Activated naive CD4-positive, alpha-beta T cell treated with anti-CD3 and anti-CD28 coated beads, Interleukin-2, amount 50 U/mL, for 24 hours (primary cell): ENCODE results near the gene HNRNPH1.

ENCODE experiments used
- H3K27ac Mint-ChIP-seq: one replicate; pipeline ENCODE4 v1.8.0; 2021; ENCODE audit warnings: mild to moderate bottlenecking, mixed read lengths
- H3K27me3 Mint-ChIP-seq: one replicate; pipeline ENCODE4 v1.8.0; 2021; ENCODE audit warnings: mixed read lengths
- H3K36me3 Mint-ChIP-seq: one replicate; pipeline ENCODE4 v1.8.0; 2021; ENCODE audit warnings: mixed read lengths
- H3K4me1 Mint-ChIP-seq: one replicate; pipeline ENCODE4 v1.8.0; 2021; ENCODE audit warnings: mixed read lengths
- H3K4me3 Mint-ChIP-seq: one replicate; pipeline ENCODE4 v1.8.0; 2021; ENCODE audit warnings: mild to moderate bottlenecking, mixed read lengths
- H3K9me3 Mint-ChIP-seq: one replicate; pipeline ENCODE4 v1.8.0; 2021; ENCODE audit warnings: mixed read lengths

Gene HNRNPH1

GRCh38 chr5:179599566-179599965 is 23.9 kb downstream of the HNRNPH1 start:
- Mint-ChIP-seq H3K4me3 (no peak overlapping the region), H3K9me3 (no peaks in the 10 kb centered on the region), H3K4me1 (no peaks in the 10 kb centered on the region), H3K27me3 (no peaks in the 10 kb centered on the region), H3K27ac (no peak overlapping the region), H3K36me3 (peaks cover 7% of the 10 kb centered on the region)

DNA sequence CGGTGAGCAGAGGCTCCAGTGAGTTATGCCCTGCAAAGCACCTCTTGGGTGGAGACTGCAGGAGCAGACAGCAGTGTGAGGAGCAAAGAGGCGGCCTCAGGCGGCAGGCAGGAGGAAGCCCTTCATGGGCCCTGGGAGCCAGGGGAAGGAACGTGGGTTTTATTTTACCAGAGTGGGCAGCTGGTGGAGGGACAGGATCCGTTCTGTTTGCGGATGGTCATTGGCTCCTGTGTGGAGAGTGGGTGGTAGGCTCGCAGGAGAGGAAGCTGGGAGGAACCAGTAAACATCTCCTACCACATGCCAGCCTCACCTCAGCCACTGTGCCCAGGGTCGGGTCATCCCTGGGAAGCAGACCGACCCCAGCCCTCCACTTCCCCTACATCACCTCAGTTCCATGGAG is 24.4 kb downstream of the HNRNPH1 start:
- no peaks in the 10 kb centered on the region for H3K9me3 Mint-ChIP-seq
- no peaks in the 10 kb centered on the region for H3K27me3 Mint-ChIP-seq
- H3K4me3 Mint-ChIP-seq, result no peak overlapping the region
- no peaks in the 10 kb centered on the region for H3K4me1 Mint-ChIP-seq
- peaks cover 7% of the 10 kb centered on the region for H3K36me3 Mint-ChIP-seq
- peak overlapping the region; percentile 51 for H3K27ac Mint-ChIP-seq

GRCh38 chr5:179596421-179596820 is 27.1 kb downstream of the HNRNPH1 start:
- Mint-ChIP-seq H3K4me3 (no peak overlapping the region), H3K27ac (no peak overlapping the region), H3K27me3 (no peaks in the 10 kb centered on the region), H3K9me3 (no peaks in the 10 kb centered on the region), H3K36me3 (peaks cover 17% of the 10 kb centered on the region), H3K4me1 (no peaks in the 10 kb centered on the region)

GRCh38 chr5:179595916-179596315 is 27.6 kb downstream of the HNRNPH1 start:
- H3K9me3 Mint-ChIP-seq, result no peaks in the 10 kb centered on the region
- H3K4me1 Mint-ChIP-seq, result no peaks in the 10 kb centered on the region
- no peak overlapping the region for H3K27ac Mint-ChIP-seq
- peaks cover 17% of the 10 kb centered on the region for H3K36me3 Mint-ChIP-seq
- H3K4me3 Mint-ChIP-seq, result no peak overlapping the region
- no peaks in the 10 kb centered on the region for H3K27me3 Mint-ChIP-seq

DNA sequence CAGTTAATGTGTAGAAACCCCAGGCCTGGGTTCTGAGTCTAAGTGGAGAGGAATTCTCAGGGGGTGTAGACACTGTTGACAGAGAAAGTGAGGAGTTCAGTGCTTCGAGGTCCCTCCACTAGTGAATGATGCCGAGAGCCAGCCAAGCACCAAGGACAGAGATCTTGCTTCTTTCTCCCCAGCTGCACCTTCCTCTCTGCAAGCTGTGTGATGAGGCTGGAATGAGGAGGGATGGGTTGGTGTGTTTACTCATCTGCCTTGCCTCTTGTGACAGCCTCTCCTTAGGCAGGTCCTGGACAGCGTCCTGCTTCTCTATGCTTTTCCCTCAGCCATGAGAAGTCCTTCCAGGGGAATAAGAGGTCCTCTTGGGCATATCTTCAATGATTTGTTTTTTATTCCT is 35.3 kb downstream of the HNRNPH1 start:
- H3K9me3 Mint-ChIP-seq, result no peaks in the 10 kb centered on the region
- H3K4me3 Mint-ChIP-seq, result no peak overlapping the region
- no peak overlapping the region for H3K27ac Mint-ChIP-seq
- peaks cover 17% of the 10 kb centered on the region for H3K36me3 Mint-ChIP-seq
- H3K4me1 Mint-ChIP-seq, result no peaks in the 10 kb centered on the region
- no peaks in the 10 kb centered on the region for H3K27me3 Mint-ChIP-seq

DNA sequence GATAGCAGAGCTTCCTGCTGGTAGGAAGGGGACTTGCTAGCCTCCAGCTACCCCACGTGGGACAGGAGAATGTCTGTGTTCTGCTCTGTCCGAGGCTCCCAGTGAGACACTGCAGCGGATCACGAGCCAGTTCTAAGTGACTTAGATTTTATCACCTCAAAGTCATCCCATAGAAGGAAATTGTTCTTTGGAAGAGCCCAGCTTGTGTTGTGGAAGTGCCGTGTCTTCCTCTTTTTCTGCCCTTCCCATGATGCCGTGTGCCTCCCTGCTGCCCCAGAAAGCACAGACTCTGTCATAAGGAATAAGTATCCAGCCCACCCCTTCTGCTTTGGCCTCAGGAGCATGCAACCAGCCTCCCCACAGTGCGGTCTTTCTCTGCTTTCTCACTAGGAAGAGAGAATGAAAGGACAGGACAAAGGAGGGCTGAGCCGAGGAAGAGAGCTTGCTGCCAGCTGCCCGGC is 37.5 kb downstream of the HNRNPH1 start:
- Mint-ChIP-seq H3K4me1 (no peaks in the 10 kb centered on the region), H3K27ac (no peak overlapping the region), H3K9me3 (no peaks in the 10 kb centered on the region), H3K36me3 (peaks cover 10% of the 10 kb centered on the region), H3K4me3 (no peak overlapping the region), H3K27me3 (no peaks in the 10 kb centered on the region)

DNA sequence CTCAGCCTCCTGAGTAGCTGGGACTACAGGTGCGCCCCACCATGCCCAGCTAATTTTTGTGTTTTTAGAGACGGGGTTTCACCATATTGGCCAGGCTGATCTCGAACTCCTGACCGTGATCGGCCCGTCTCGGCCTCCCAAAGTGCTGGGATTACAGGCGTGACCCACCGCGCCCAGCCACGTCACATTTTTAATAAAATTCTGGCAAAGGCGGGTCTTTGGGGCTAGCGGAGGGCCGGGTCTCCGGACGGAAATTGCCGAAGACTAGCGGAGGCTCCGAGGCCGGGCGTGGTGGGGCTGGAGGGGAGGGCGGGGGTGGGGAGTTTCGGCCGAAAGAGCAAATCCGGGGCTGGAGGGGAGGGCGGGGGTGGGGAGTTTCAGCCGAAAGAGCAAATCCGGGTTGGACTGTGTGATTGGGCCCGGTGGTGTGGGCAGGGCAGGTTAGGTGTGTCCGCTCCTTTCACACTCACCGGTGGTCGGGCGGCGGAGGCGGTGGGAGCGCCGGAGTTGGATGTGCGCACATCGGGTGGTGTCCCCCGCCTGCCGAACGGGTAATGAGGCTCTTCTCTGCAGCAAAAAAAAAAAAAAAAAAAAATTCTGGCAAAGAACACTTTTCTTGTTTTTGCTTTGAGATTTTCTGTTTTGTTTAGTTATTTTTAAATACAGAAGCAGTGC is 46.0 kb downstream of the HNRNPH1 start:
- Mint-ChIP-seq H3K4me3 (no peak overlapping the region), H3K4me1 (no peaks in the 10 kb centered on the region), H3K9me3 (no peaks in the 10 kb centered on the region), H3K27me3 (no peaks in the 10 kb centered on the region), H3K27ac (no peak overlapping the region), H3K36me3 (peaks cover 8% of the 10 kb centered on the region)

- Mint-ChIP-seq H3K36me3 (peaks cover 19% of the 10 kb centered on the region), H3K27ac (no peak overlapping the region), H3K9me3 (no peaks in the 10 kb centered on the region), H3K4me3 (no peak overlapping the region), H3K27me3 (no peaks in the 10 kb centered on the region), H3K4me1 (no peaks in the 10 kb centered on the region)
Measured at GRCh38 chr5:179572386-179572785, 51.1 kb downstream of the HNRNPH1 start.

DNA sequence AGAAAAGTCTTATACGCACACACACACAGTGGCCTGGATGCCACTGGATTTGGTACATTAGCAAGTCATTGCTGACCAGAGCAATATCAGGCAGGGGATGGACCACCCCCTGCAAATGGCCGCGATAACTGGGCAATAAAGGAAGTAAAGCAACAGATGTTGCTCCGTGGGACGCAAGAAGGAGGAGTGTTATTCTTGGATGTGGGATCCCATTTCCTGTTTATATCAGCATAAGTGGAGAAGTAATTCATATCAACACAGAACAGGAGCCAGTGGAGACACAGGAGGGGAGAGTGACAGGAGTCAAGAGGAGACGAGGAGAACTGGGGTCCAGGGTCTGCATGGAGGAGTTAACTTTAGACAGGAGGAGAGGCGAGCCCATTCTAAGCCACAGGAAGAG is 54.8 kb downstream of the HNRNPH1 start:
- Mint-ChIP-seq H3K27me3 (no peaks in the 10 kb centered on the region), H3K4me1 (no peaks in the 10 kb centered on the region), H3K36me3 (peaks cover 18% of the 10 kb centered on the region), H3K4me3 (no peak overlapping the region), H3K27ac (peak overlapping the region; percentile 81), H3K9me3 (no peaks in the 10 kb centered on the region)

GRCh38 chr5:179564526-179564925 is 58.9 kb downstream of the HNRNPH1 start:
- Mint-ChIP-seq H3K4me3 (no peak overlapping the region), H3K4me1 (no peaks in the 10 kb centered on the region), H3K27me3 (no peaks in the 10 kb centered on the region), H3K27ac (no peak overlapping the region), H3K9me3 (no peaks in the 10 kb centered on the region), H3K36me3 (peaks cover 12% of the 10 kb centered on the region)
